ENCODE results near the gene PERM1.
A peak's percentile ranks its signal among the peaks of the same experiment; 100 is the strongest.
"Not testable (repeated sequence)": the region's sequence is repeated elsewhere in the genome, so short reads cannot be mapped to it uniquely, and the experiment has no call there.

Gene PERM1

GRCh38 chr1:998995-999724 is 17.3 kb upstream of the PERM1 start:
- peak; percentile 51 for DNase-seq (ENCODE audit: low read depth)

GRCh38 chr1:998745-998994 is 16.8 kb upstream of the PERM1 start:
- DNase-seq (ENCODE audit: low read depth), result no peak

- no peak for DNase-seq (ENCODE audit: low read depth)
Measured at GRCh38 chr1:997993-998744, 16.3 kb upstream of the PERM1 start.

GRCh38 chr1:997713-997992 is 15.8 kb upstream of the PERM1 start:
- DNase-seq (ENCODE audit: low read depth), result no peak

GRCh38 chr1:996851-997712 is 15.2 kb upstream of the PERM1 start:
- no peak for DNase-seq (ENCODE audit: low read depth)

GRCh38 chr1:995665-996633 is 14.1 kb upstream of the PERM1 start:
- DNase-seq (ENCODE audit: low read depth), result no peak

- DNase-seq (ENCODE audit: low read depth), result not testable (repeated sequence)
Measured at GRCh38 chr1:994546-994945, 12.7 kb upstream of the PERM1 start.

- DNase-seq (ENCODE audit: low read depth), result no peak
Measured at GRCh38 chr1:993379-993995, 11.6 kb upstream of the PERM1 start.

GRCh38 chr1:992362-992761 is 10.5 kb upstream of the PERM1 start:
- no peak for DNase-seq (ENCODE audit: low read depth)

- DNase-seq (ENCODE audit: low read depth), result no peak
Measured at GRCh38 chr1:991895-992294, 10.0 kb upstream of the PERM1 start.

- DNase-seq (ENCODE audit: low read depth), result not testable (repeated sequence)
Measured at GRCh38 chr1:991275-991674, 9.4 kb upstream of the PERM1 start.

GRCh38 chr1:988061-988460 is 6.2 kb upstream of the PERM1 start:
- DNase-seq (ENCODE audit: low read depth), result not testable (repeated sequence)

GRCh38 chr1:985126-985525 is 3.2 kb upstream of the PERM1 start:
- no peak for DNase-seq (ENCODE audit: low read depth)

- no peak for DNase-seq (ENCODE audit: low read depth)
Measured at GRCh38 chr1:984476-984814, 2.6 kb upstream of the PERM1 start.

- DNase-seq (ENCODE audit: low read depth), result peak; percentile 31
Measured at GRCh38 chr1:983798-984475, 2.0 kb upstream of the PERM1 start.

GRCh38 chr1:982765-983436 is 1.0 kb upstream of the PERM1 start:
- no peak for DNase-seq (ENCODE audit: low read depth)

GRCh38 chr1:981491-981954 is 370 bp downstream of the PERM1 start:
- no peak for DNase-seq (ENCODE audit: low read depth)

GRCh38 chr1:980602-981395 is 1.1 kb downstream of the PERM1 start:
- no peak for DNase-seq (ENCODE audit: low read depth)

- no peak for DNase-seq (ENCODE audit: low read depth)
Measured at GRCh38 chr1:980137-980571, 1.7 kb downstream of the PERM1 start.

GRCh38 chr1:979744-980072 is 2.2 kb downstream of the PERM1 start:
- no peak for DNase-seq (ENCODE audit: low read depth)
